ENCODE data around the gene IQCE. TPM values are rescaled to one million over a fixed set of nuclear protein-coding genes. Genes with fewer than 3 reads are reported as not detected.

The IQCE gene
- total RNA-seq, 1 experiment from 2014 or later = 21.4 TPM

GRCh38 chr7:2545746-2546425 lies 12.9 kb upstream of the IQCE start:
- Histone ChIP-seq H3K79me2 (ENCODE audit: insufficient read depth, low read length) (no peaks in the 10 kb centered on the region), H4K20me1 (ENCODE audit: insufficient read depth) (no peaks in the 10 kb centered on the region), H3K4me3 (replicated peaks in 1 of 2; ENCODE audit: low read depth in 1 of 2, low read length in 2 of 2) (no peak overlapping the region), H2AFZ (ENCODE audit: low read depth, low read length, poor library complexity, severe bottlenecking) (no peak overlapping the region), H3K4me1 (ENCODE audit: control insufficient read depth in 1 of 2, insufficient read depth in 2 of 2, low read length in 2 of 2) (no peaks in the 10 kb centered on the region), H3K4me2 (ENCODE audit: low read length) (no peak overlapping the region), H3K9ac (ENCODE audit: low read length) (no peak overlapping the region), H3K9me2 (ENCODE audit: insufficient read depth) (no peaks in the 10 kb centered on the region), H3K36me3 (ENCODE audit: control insufficient read depth in 1 of 2, insufficient read depth in 2 of 2, low read length in 2 of 2) (peaks cover 31 to 33% of the 10 kb centered on the region in 2 experiments), H3K27me3 (ENCODE audit: insufficient read depth, low read length) (no peaks in the 10 kb centered on the region), H3K9me3 (ENCODE audit: control insufficient read depth in 1 of 2, insufficient read depth in 1 of 2, low read depth in 1 of 2, low read length in 2 of 2) (no peaks in the 10 kb centered on the region), H3K27ac (ENCODE audit: low read depth, low read length) (no peak overlapping the region)
- POLR2A ChIA-PET = no interaction called here
- DNase-seq (ENCODE audit: low read depth, low spot score) = no peak
- no TSS peak for BruUV-seq (replicated peaks)
- TF ChIP-seq ZNF274 (IDR thresholded peaks at IDR 0.05; ENCODE audit: low read depth, low read length) = no peak
- TF ChIP-seq SRF (IDR thresholded peaks at IDR 0.05; ENCODE audit: low read depth) = no peak
- no peak for TF ChIP-seq SP1 (IDR thresholded peaks at IDR 0.05; ENCODE audit: low read depth)
- TF ChIP-seq, protein P1, sequence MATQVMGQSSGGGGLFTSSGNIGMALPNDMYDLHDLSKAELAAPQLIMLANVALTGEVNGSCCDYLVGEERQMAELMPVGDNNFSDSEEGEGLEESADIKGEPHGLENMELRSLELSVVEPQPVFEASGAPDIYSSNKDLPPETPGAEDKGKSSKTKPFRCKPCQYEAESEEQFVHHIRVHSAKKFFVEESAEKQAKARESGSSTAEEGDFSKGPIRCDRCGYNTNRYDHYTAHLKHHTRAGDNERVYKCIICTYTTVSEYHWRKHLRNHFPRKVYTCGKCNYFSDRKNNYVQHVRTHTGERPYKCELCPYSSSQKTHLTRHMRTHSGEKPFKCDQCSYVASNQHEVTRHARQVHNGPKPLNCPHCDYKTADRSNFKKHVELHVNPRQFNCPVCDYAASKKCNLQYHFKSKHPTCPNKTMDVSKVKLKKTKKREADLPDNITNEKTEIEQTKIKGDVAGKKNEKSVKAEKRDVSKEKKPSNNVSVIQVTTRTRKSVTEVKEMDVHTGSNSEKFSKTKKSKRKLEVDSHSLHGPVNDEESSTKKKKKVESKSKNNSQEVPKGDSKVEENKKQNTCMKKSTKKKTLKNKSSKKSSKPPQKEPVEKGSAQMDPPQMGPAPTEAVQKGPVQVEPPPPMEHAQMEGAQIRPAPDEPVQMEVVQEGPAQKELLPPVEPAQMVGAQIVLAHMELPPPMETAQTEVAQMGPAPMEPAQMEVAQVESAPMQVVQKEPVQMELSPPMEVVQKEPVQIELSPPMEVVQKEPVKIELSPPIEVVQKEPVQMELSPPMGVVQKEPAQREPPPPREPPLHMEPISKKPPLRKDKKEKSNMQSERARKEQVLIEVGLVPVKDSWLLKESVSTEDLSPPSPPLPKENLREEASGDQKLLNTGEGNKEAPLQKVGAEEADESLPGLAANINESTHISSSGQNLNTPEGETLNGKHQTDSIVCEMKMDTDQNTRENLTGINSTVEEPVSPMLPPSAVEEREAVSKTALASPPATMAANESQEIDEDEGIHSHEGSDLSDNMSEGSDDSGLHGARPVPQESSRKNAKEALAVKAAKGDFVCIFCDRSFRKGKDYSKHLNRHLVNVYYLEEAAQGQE (IDR thresholded peaks at IDR 0.05; ENCODE audit: low read depth) = no peak
- TF ChIP-seq RAD21 (IDR thresholded peaks at IDR 0.05; ENCODE audit: low read depth) = no peak
- no peak for TF ChIP-seq EGR1 (IDR thresholded peaks at IDR 0.05; ENCODE audit: low read depth)
- TF ChIP-seq POLR2A (IDR thresholded peaks at IDR 0.05; ENCODE audit: borderline replicate concordance, extremely low read depth, insufficient read depth, insufficient read length) = no peak
- no peak for TF ChIP-seq YY1 (IDR thresholded peaks at IDR 0.05; ENCODE audit: extremely low read depth, insufficient replicate concordance, low read depth, low read length)
- TF ChIP-seq SIN3A (IDR thresholded peaks at IDR 0.05; ENCODE audit: low read depth) = no peak
- no peak for TF ChIP-seq ZFX (IDR thresholded peaks at IDR 0.05)
- no peak for TF ChIP-seq POLR2AphosphoS5 (IDR thresholded peaks at IDR 0.05; ENCODE audit: low read depth, low read length)
- TF ChIP-seq CEBPB (IDR thresholded peaks at IDR 0.05; ENCODE audit: low read depth) = no peak
- no peak for TF ChIP-seq CBX3 (IDR thresholded peaks at IDR 0.05; ENCODE audit: low read depth)
- TF ChIP-seq ELF1 (IDR thresholded peaks at IDR 0.05; ENCODE audit: borderline replicate concordance, low read depth) = no peak
- TF ChIP-seq ZBTB33 (IDR thresholded peaks at IDR 0.05; ENCODE audit: extremely low read depth, insufficient replicate concordance, low read length) = no peak
- TF ChIP-seq TCF7L2 (IDR thresholded peaks at IDR 0.05; ENCODE audit: borderline replicate concordance, extremely low read depth, insufficient read depth, insufficient read length) = no peak
- no peak for TF ChIP-seq FOSL1 (IDR thresholded peaks at IDR 0.05; ENCODE audit: low read depth)
- TF ChIP-seq EZH2phosphoT487 (IDR thresholded peaks at IDR 0.05; ENCODE audit: borderline replicate concordance) = no peak
- intact Hi-C loops (cut with micrococcal nuclease) = no loop called here
- CTCF ChIA-PET = no interaction called here
- no peak for ATAC-seq
- RAD21 ChIA-PET (ENCODE audit: low non-redundant PET in 1 of 2, low total read pairs in 2 of 2, uncharacterized antibody in 2 of 2, unreplicated experiment in 2 of 2) = no interaction called here
